Neural progenitor cell (in vitro differentiated cells): ENCODE data around the gene PLA2G3. TPM values are rescaled to one million over a fixed set of nuclear protein-coding genes. Genes with fewer than 3 reads are reported as not detected.

Experiments
- DNase-seq: peaks from one replicate; pipeline ENCODE4 v3.0.0-alpha.2; 2016; ENCODE audit warnings: low spot score
- H2AFZ ChIP-seq: fragments of 200-600 bp; sonication (generic); replicated peaks from 2 replicates; pipeline ENCODE4 v1.6.1; 2016; ENCODE audit warnings: antibody characterized with exemption
- H3F3A ChIP-seq: fragments of 200-600 bp; sonication (generic); 2 replicates; pipeline ENCODE4 v1.6.1; 2016; ENCODE audit warnings: antibody characterized with exemption, low read depth
- H3K27ac ChIP-seq: fragments of 200-600 bp; sonication (generic); 2 replicates; pipeline ENCODE4 v1.5.1; 2016; ENCODE audit warnings: mild to moderate bottlenecking
- H3K27me3 ChIP-seq: fragments of 200-600 bp; sonication (generic); 2 replicates; pipeline ENCODE4 v1.6.1; 2016; ENCODE audit warnings: mild to moderate bottlenecking, moderate library complexity
- H3K36me3 ChIP-seq: fragments of 200-600 bp; sonication (generic); 2 replicates; pipeline ENCODE4 v1.5.1; 2016
- H3K4me1 ChIP-seq: fragments of 200-600 bp; sonication (generic); 2 replicates; pipeline ENCODE4 v1.6.1; 2016; ENCODE audit warnings: mixed run types
- H3K4me2 ChIP-seq: fragments of 200-600 bp; sonication (generic); 2 replicates; pipeline ENCODE4 v1.6.1; 2016
- H3K4me3 ChIP-seq: fragments of 200-600 bp; sonication (generic); 2 replicates; pipeline ENCODE4 v1.5.1; 2016
- H3K79me2 ChIP-seq: fragments of 200-600 bp; sonication (generic); 2 replicates; pipeline ENCODE4 v1.6.1; 2016; ENCODE audit warnings: low read depth
- H3K9ac ChIP-seq: fragments of 200-600 bp; sonication (generic); 2 replicates; pipeline ENCODE4 v1.6.1; 2016
- H3K9me3 ChIP-seq: fragments of 200-600 bp; sonication (generic); 2 replicates; pipeline ENCODE4 v1.5.1; 2016; ENCODE audit warnings: low read depth
- H4K20me1 ChIP-seq: fragments of 200-600 bp; sonication (generic); 2 replicates; pipeline ENCODE4 v1.6.1; 2016; ENCODE audit warnings: low read depth
- H3K27ac Mint-ChIP-seq: 3 replicates; pipeline ENCODE4 v1.8.0; 2021; ENCODE audit warnings: mixed read lengths
- H3K27me3 Mint-ChIP-seq: 2 replicates; pipeline ENCODE4 v1.8.0; 2022; ENCODE audit warnings: low read depth, mild to moderate bottlenecking, inconsistent platforms, moderate library complexity, mixed read lengths; ENCODE audit not compliant: insufficient read depth
- H3K36me3 Mint-ChIP-seq: 3 replicates; pipeline ENCODE4 v1.8.0; 2021; ENCODE audit warnings: mixed read lengths
- H3K4me1 Mint-ChIP-seq: 3 replicates; pipeline ENCODE4 v1.8.0; 2021; ENCODE audit warnings: mixed read lengths
- H3K4me3 Mint-ChIP-seq: 3 replicates; pipeline ENCODE4 v1.8.0; 2021; ENCODE audit warnings: mild to moderate bottlenecking, moderate library complexity, mixed read lengths
- H3K9me3 Mint-ChIP-seq: 3 replicates; pipeline ENCODE4 v1.8.0; 2020; ENCODE audit warnings: mixed read lengths
- EZH2 ChIP-seq: fragments of 200-600 bp; sonication (generic); IDR thresholded peaks from 2 replicates; pipeline ENCODE4 v1.6.1; 2017; ENCODE audit warnings: antibody characterized with exemption, mild to moderate bottlenecking, moderate library complexity
- EZH2phosphoT487 ChIP-seq: fragments of 200-600 bp; sonication (generic); IDR thresholded peaks from 2 replicates; pipeline ENCODE4 v1.6.1; 2017; ENCODE audit warnings: antibody characterized with exemption
- total RNA-seq: library from RNA; depleted of rRNA; stranded (reverse); fragments of >200 nt; gene quantifications from 2 replicates; pipeline ENCODE4 v1.2.3, GENCODE V29; 2015; ENCODE audit warnings: low replicate concordance
- TF ChIP-seq, protein P1 (sequence below): fragments of 200-600 bp; sonication (generic); IDR thresholded peaks from 2 replicates; pipeline ENCODE4 v1.5.1; 2017; ENCODE audit warnings: antibody characterized with exemption, mild to moderate bottlenecking

The PLA2G3 gene
- total RNA-seq, 1 donor from 2014 or later, result 0.41 TPM

DNA sequence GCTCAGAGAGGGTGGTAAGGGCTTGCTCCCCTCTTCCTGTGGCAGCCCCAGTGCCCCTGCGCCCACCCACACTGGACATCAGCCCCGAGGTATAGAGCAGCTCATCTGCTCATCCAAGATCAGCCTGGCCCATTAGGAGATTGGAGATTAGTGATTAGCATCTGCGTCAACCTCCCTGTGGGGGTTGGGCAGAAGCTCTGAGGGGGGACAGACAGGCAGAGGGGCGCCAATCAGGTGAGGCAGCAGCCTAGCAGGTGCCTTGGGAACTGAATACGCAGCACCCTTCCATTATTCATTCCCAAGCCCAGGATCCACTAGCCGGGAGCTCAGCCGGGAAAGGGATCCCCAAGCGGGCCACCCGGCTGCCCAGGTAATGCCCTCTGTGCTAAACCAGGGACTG lies 48.1 kb downstream of the PLA2G3 start:
- H3K27ac ChIP-seq, result no peak overlapping the region
- Mint-ChIP-seq H3K27ac (peak overlapping the region; percentile 75), H3K4me3 (no peak overlapping the region), H3K9me3 (no peaks in the 10 kb centered on the region), H3K4me1 (peaks cover 2% of the 10 kb centered on the region), H3K36me3 (peaks cover 5% of the 10 kb centered on the region), H3K27me3 (no peaks in the 10 kb centered on the region)
- H3K4me1 ChIP-seq, result no peaks in the 10 kb centered on the region
- TF ChIP-seq, protein P1, sequence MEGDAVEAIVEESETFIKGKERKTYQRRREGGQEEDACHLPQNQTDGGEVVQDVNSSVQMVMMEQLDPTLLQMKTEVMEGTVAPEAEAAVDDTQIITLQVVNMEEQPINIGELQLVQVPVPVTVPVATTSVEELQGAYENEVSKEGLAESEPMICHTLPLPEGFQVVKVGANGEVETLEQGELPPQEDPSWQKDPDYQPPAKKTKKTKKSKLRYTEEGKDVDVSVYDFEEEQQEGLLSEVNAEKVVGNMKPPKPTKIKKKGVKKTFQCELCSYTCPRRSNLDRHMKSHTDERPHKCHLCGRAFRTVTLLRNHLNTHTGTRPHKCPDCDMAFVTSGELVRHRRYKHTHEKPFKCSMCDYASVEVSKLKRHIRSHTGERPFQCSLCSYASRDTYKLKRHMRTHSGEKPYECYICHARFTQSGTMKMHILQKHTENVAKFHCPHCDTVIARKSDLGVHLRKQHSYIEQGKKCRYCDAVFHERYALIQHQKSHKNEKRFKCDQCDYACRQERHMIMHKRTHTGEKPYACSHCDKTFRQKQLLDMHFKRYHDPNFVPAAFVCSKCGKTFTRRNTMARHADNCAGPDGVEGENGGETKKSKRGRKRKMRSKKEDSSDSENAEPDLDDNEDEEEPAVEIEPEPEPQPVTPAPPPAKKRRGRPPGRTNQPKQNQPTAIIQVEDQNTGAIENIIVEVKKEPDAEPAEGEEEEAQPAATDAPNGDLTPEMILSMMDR, result no peak
- TF ChIP-seq EZH2 (no peak), EZH2phosphoT487 (no peak)
- no peaks in the 10 kb centered on the region for H3K36me3 ChIP-seq
- H3K4me3 ChIP-seq, result no peak overlapping the region
- H3K9ac ChIP-seq, result no peak overlapping the region
- no peak overlapping the region for H3K4me2 ChIP-seq
- no peaks in the 10 kb centered on the region for H3K9me3 ChIP-seq
- DNase-seq, result no peak
- H3K27me3 ChIP-seq, result no peaks in the 10 kb centered on the region
- no peaks in the 10 kb centered on the region for H3K79me2 ChIP-seq
- H3F3A ChIP-seq, result no peaks in the 10 kb centered on the region
- no peak overlapping the region for H2AFZ ChIP-seq
- no peaks in the 10 kb centered on the region for H4K20me1 ChIP-seq

DNA sequence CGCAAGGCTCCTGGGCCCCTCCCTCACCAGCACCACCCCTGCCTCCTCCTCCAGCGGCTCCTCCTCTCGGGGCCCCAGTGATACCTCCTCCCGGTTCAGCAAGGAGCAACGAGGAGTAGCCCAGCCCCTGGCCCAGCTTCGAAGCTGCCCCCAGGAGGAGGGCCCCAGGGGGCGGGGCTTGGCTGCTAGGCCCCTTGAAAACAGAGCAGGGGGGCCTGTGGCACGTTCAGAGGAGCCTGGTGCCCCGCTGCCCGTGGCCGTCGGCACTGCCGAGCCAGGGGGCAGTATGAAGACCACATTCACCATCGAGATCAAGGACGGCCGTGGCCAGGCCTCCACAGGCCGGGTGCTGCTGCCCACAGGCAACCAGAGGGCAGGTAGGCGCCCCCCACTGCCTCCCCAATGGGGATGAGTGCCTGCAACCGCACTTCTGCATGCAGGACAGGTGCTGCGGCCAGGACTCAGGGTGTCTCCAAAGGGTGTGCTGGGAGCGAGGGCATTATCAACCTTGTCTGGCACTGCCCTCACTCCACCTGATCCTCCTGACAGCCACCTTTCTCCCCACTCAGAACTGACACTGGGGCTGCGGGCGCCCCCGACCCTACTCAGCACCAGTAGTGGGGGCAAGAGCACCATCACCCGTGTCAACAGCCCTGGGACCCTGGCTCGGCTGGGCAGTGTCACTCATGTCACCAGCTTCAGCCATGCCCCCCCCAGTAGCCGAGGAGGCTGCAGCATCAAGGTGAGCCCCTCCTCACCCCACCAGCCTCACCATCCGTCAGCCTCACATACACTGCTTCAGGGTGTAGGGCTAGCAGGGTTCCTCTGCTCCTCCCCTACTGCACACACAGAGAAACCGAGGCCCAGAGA lies 49.0 kb downstream of the PLA2G3 start:
- TF ChIP-seq EZH2phosphoT487 (no peak), EZH2 (no peak)
- TF ChIP-seq, protein P1, result no peak

DNA sequence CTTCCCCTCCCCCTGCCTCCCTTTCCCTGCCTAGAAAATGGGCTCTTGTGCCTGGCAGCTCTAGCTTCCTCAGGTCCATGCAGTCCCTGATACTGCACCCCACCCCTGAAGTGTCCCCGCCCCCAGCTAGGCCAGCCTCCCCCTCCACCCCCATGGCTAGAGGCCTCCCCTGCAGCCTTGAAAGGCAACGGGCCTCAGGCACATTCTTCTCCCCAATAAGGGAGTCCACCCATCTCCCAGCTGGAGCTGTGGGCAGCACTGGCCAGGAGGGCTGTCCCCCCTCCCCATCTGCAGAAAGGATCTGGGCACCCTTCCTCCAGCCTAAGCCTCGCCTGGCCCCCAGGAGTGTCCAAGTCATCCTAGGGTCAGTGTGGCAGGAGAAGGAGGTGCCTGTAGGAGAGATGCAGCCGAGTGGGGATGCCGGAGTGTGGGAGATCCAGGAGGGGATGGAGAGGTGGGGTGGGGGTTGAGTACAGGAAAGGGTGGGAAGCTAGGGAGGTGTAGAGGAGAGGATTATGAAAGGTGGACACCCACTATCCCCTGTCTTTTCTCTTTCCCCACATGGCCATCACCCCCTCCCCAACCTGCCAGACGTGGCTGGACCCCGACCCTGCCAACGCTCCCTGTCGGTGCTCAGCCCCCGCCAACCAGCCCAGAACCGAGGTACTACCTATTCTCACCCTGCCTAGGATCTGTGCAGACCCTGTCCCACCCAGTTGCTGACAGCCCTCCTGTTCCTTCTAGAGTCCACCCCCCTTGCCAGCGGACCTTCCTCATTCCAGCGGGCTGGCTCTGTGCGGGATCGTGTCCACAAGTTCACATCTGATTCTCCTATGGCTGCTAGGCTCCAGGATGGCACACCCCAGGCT lies 49.9 kb downstream of the PLA2G3 start:
- no peak overlapping the region for H3K9ac ChIP-seq
- Mint-ChIP-seq H3K9me3 (no peaks in the 10 kb centered on the region), H3K27ac (no peak overlapping the region), H3K4me1 (peaks cover 2% of the 10 kb centered on the region), H3K4me3 (no peak overlapping the region), H3K36me3 (no peaks in the 10 kb centered on the region), H3K27me3 (no peaks in the 10 kb centered on the region)
- no peaks in the 10 kb centered on the region for H3K36me3 ChIP-seq
- no peaks in the 10 kb centered on the region for H3K27me3 ChIP-seq
- H3K79me2 ChIP-seq, result no peaks in the 10 kb centered on the region
- no peak for DNase-seq
- no peaks in the 10 kb centered on the region for H4K20me1 ChIP-seq
- H3K4me2 ChIP-seq, result no peak overlapping the region
- TF ChIP-seq, protein P1, result no peak
- TF ChIP-seq EZH2phosphoT487 (no peak), EZH2 (no peak)
- no peaks in the 10 kb centered on the region for H3F3A ChIP-seq
- no peak overlapping the region for H3K27ac ChIP-seq
- H3K4me3 ChIP-seq, result no peak overlapping the region
- H3K9me3 ChIP-seq, result no peaks in the 10 kb centered on the region
- no peak overlapping the region for H2AFZ ChIP-seq
- H3K4me1 ChIP-seq, result no peaks in the 10 kb centered on the region

More for the DNA sequence above, 49.0 kb downstream of the PLA2G3 start:
- H3K27me3 ChIP-seq, result no peaks in the 10 kb centered on the region
- H3K9me3 ChIP-seq, result no peaks in the 10 kb centered on the region
- no peak overlapping the region for H3K4me3 ChIP-seq
- Mint-ChIP-seq H3K27me3 (no peaks in the 10 kb centered on the region), H3K36me3 (peaks cover 5% of the 10 kb centered on the region), H3K9me3 (no peaks in the 10 kb centered on the region), H3K27ac (no peak overlapping the region), H3K4me1 (peaks cover 2% of the 10 kb centered on the region), H3K4me3 (no peak overlapping the region)
- H3K36me3 ChIP-seq, result no peaks in the 10 kb centered on the region
- no peaks in the 10 kb centered on the region for H4K20me1 ChIP-seq
- no peak overlapping the region for H3K4me2 ChIP-seq
- H3F3A ChIP-seq, result no peaks in the 10 kb centered on the region
- DNase-seq, result no peak
- no peaks in the 10 kb centered on the region for H3K4me1 ChIP-seq
- no peak overlapping the region for H3K9ac ChIP-seq
- H3K27ac ChIP-seq, result no peak overlapping the region
- no peak overlapping the region for H2AFZ ChIP-seq
- H3K79me2 ChIP-seq, result no peaks in the 10 kb centered on the region
